Subcutaneous adipose tissue (tissue), 4 donors: ENCODE data around the gene HLA-E. TPM values are rescaled to one million over a fixed set of nuclear protein-coding genes. Genes with fewer than 3 reads are reported as not detected.

Experiments used
- CTCF ChIP-seq: fragments of 450-650 bp; IDR thresholded peaks from one replicate; pipeline ENCODE4 v1.5.1; 2016; ENCODE audit warnings: low read depth, mild to moderate bottlenecking, control low read depth, antibody characterized with exemption, moderate library complexity
- total RNA-seq, 4 donors: library from RNA; depleted of rRNA; stranded (reverse); fragments of >200 nt; gene quantifications; one replicate each; pipeline ENCODE4 v1.1.0, GENCODE V29; 2016

Gene HLA-E
- 1,000 to 10,000 TPM in 1 of 4 donors, 100 to 1,000 TPM in 3; 287 to 1,087 (median 819) TPM for total RNA-seq

GRCh38 chr6:30489081-30490025 is at the start of gene HLA-E:
TSS of gene HLA-E (plus strand) at chr6:30489509. CDS start at chr6:30489532, 23 bp downstream.
- TF ChIP-seq CTCF: no peak

- no peak for TF ChIP-seq CTCF
Observed at GRCh38 chr6:30441171-30441570, 48.1 kb upstream of the HLA-E start.

GRCh38 chr6:30443657-30444450 is 45.5 kb upstream of the HLA-E start:
- no peak for TF ChIP-seq CTCF

- no peak for TF ChIP-seq CTCF
Observed at GRCh38 chr6:30444451-30444742, 44.9 kb upstream of the HLA-E start.

GRCh38 chr6:30446259-30446658 is 43.0 kb upstream of the HLA-E start:
- TF ChIP-seq CTCF: no peak

- no peak for TF ChIP-seq CTCF
Observed at GRCh38 chr6:30447237-30447636, 42.1 kb upstream of the HLA-E start.

- no peak for TF ChIP-seq CTCF
Observed at GRCh38 chr6:30450548-30450908, 38.8 kb upstream of the HLA-E start.
